ENCODE measurements around the gene CFDP1. TPM values are rescaled to one million over a fixed set of nuclear protein-coding genes. Genes with fewer than 3 reads are reported as not detected.
A peak's percentile ranks its signal among the peaks of the same experiment; 100 is the strongest.

Gene CFDP1
- total and polyA plus RNA-seq, 2 of the 13 experiments (the other 11 are each of a cell fraction or from before 2014, with no cell fraction given): 78.6 to 153 TPM

- TF ChIP-seq ATF2 (CRISPR knock-in tag; IDR thresholded peaks at IDR 0.05): 0 out of 2 replicates have a peak, but pooled peaks have one; percentile 26
- TF ChIP-seq CENPT (CRISPR knock-in tag; IDR thresholded peaks at IDR 0.05; ENCODE audit: low read depth): no peak
- no peak for TF ChIP-seq RARG (CRISPR knock-in tag; IDR thresholded peaks at IDR 0.05; ENCODE audit: low read depth)
- peak; percentile 22; the same call in 1 of the 2 replicates for TF ChIP-seq KDM5A (IDR thresholded peaks at IDR 0.05; ENCODE audit: borderline replicate concordance, low read length)
- TF ChIP-seq ZNF24 (IDR thresholded peaks at IDR 0.05): 0 out of 2 replicates have a peak, but pooled peaks have one; percentile 30
- 0 out of 2 replicates have a peak, but pooled peaks have one; percentile 22 for TF ChIP-seq ZNF331 (CRISPR knock-in tag; IDR thresholded peaks at IDR 0.05)
- no peak for TF ChIP-seq FOXP4 (CRISPR knock-in tag; IDR thresholded peaks at IDR 0.05)
- peak; percentile 41; the same call in 1 of the 2 replicates for TF ChIP-seq THAP11 (CRISPR knock-in tag; IDR thresholded peaks at IDR 0.05)
- no peak for TF ChIP-seq CHD4 (IDR thresholded peaks at IDR 0.05; ENCODE audit: borderline replicate concordance, low read length)
- TF ChIP-seq RAD21 (CRISPR knock-in tag; IDR thresholded peaks at IDR 0.05): peak; percentile 69; the same call in 1 of the 2 replicates
- no peak for TF ChIP-seq ZUFSP (CRISPR knock-in tag; IDR thresholded peaks at IDR 0.05; ENCODE audit: borderline replicate concordance)
- TF ChIP-seq STAG1 (CRISPR knock-in tag; IDR thresholded peaks at IDR 0.05): peak; percentile 91
- TF ChIP-seq MIXL1 (CRISPR knock-in tag; IDR thresholded peaks at IDR 0.05): 0 out of 2 replicates have a peak, but pooled peaks have one; percentile 57
- TF ChIP-seq MTERF4 (CRISPR knock-in tag; IDR thresholded peaks at IDR 0.05): no peak
- 0 out of 2 replicates have a peak, but pooled peaks have one; percentile 11 for TF ChIP-seq ZNF652 (CRISPR knock-in tag; IDR thresholded peaks at IDR 0.05; ENCODE audit: borderline replicate concordance, low read depth)
- peak; percentile 87 for TF ChIP-seq CEBPG (CRISPR knock-in tag; IDR thresholded peaks at IDR 0.05)
- no peak for TF ChIP-seq IRF1 (CRISPR knock-in tag; IDR thresholded peaks at IDR 0.05; ENCODE audit: low read depth)
- TF ChIP-seq KLF9 (CRISPR knock-in tag; IDR thresholded peaks at IDR 0.05; ENCODE audit: low read depth): 0 out of 2 replicates have a peak, but pooled peaks have one; percentile 49
These were observed 47.7 kb downstream of the CFDP1 start (continued) for GRCh38 chr16:75385507-75386152.

Data from HepG2 (cell line).